Measurements from ENCODE around the gene NSMCE3.

NSMCE3 gene

GRCh38 chr15:29269485-29270168 lies at the start of gene NSMCE3:
TSS of gene NSMCE3 (minus strand) at chr15:29269822. CDS start at chr15:29269705, 117 bp downstream.
- DNase-seq = peak; percentile 95

- no peak for DNase-seq
Observed at GRCh38 chr15:29316422-29316821, 46.8 kb upstream of the NSMCE3 start.

- no peak for DNase-seq
Observed at GRCh38 chr15:29312387-29312786, 42.8 kb upstream of the NSMCE3 start.

GRCh38 chr15:29311696-29312095 lies 42.1 kb upstream of the NSMCE3 start:
- no peak for DNase-seq

GRCh38 chr15:29309139-29309538 lies 39.5 kb upstream of the NSMCE3 start:
- no peak for DNase-seq

- no peak for DNase-seq
Observed at GRCh38 chr15:29308299-29308698, 38.7 kb upstream of the NSMCE3 start.

GRCh38 chr15:29305556-29305955 lies 35.9 kb upstream of the NSMCE3 start:
- no peak for DNase-seq

- no peak for DNase-seq
Observed at GRCh38 chr15:29302871-29303270, 33.2 kb upstream of the NSMCE3 start.

- DNase-seq = no peak
Observed at GRCh38 chr15:29299784-29300183, 30.2 kb upstream of the NSMCE3 start.

GRCh38 chr15:29299331-29299730 lies 29.7 kb upstream of the NSMCE3 start:
- DNase-seq = no peak

- DNase-seq = no peak
Observed at GRCh38 chr15:29294732-29295325, 25.2 kb upstream of the NSMCE3 start.

- no peak for DNase-seq
Observed at GRCh38 chr15:29291067-29291845, 21.6 kb upstream of the NSMCE3 start.

- no peak for DNase-seq
Observed at GRCh38 chr15:29289173-29289572, 19.6 kb upstream of the NSMCE3 start.

GRCh38 chr15:29285386-29285785 lies 15.8 kb upstream of the NSMCE3 start:
- DNase-seq = no peak

GRCh38 chr15:29283381-29283780 lies 13.8 kb upstream of the NSMCE3 start:
- DNase-seq = no peak

GRCh38 chr15:29280514-29280913 lies 10.9 kb upstream of the NSMCE3 start:
- no peak for DNase-seq

- DNase-seq = no peak
Observed at GRCh38 chr15:29278436-29279105, 8.9 kb upstream of the NSMCE3 start.

- no peak for DNase-seq
Observed at GRCh38 chr15:29276366-29276765, 6.7 kb upstream of the NSMCE3 start.

GRCh38 chr15:29275855-29276254 lies 6.2 kb upstream of the NSMCE3 start:
- no peak for DNase-seq

- no peak for DNase-seq
Observed at GRCh38 chr15:29274946-29275345, 5.3 kb upstream of the NSMCE3 start.

- DNase-seq = no peak
Observed at GRCh38 chr15:29272219-29272618, 2.6 kb upstream of the NSMCE3 start.

- no peak for DNase-seq
Observed at GRCh38 chr15:29270976-29271375, 1.4 kb upstream of the NSMCE3 start.

GRCh38 chr15:29270169-29270955 lies 740 bp upstream of the NSMCE3 start:
- DNase-seq = no peak
